PFSK-1 (cell line): ENCODE measurements around the gene APBB2.

ENCODE experiments used
- POLR2AphosphoS5 ChIP-seq: IDR thresholded peaks from 2 replicates; pipeline ENCODE4 v1.6.1; 2012; ENCODE audit warnings: low read depth, mild to moderate bottlenecking, control low read depth, low read length, moderate library complexity
- SIN3A ChIP-seq: IDR thresholded peaks from 2 replicates; pipeline ENCODE4 v1.6.1; 2012; ENCODE audit warnings: mild to moderate bottlenecking, low read length, moderate library complexity, borderline replicate concordance; ENCODE audit not compliant: insufficient read depth
- TAF1 ChIP-seq: IDR thresholded peaks from 2 replicates; pipeline ENCODE4 v1.6.1; 2012; ENCODE audit warnings: low read length, control low read depth, borderline replicate concordance; ENCODE audit not compliant: insufficient read depth
- TF ChIP-seq, protein P1 (sequence below), 2 experiments: IDR thresholded peaks; 2 replicates each; pipeline versions ENCODE4 v1.6.1 to v1.8.0; 2011 to 2012; ENCODE audit warnings: low read depth in 2 of 2, low read length in 2 of 2, control low read depth in 1 of 2, inconsistent platforms in 1 of 2, mild to moderate bottlenecking in 1 of 2, moderate library complexity in 1 of 2; ENCODE audit not compliant: insufficient read depth in 1 of 2

DNA sequence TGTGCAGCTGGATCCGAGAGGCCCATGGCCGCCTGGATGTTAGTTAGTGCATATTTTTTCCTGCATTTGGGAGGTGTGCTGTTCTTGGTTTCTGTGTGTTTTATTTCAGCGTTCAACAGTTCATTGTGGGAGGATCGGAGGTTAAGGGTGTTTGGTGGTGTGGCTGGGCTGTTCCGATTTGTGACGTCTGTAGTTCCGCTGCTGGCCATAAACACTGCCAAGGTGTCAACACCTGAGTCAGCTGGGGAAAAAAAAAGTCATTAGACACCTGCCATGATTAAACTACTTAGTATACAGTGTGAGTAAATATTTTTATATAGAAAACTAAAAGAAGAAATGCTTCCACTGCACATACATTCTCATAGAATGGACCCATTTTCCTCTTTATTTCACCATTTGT is 200.2 kb downstream of the APBB2 start:
- TF ChIP-seq POLR2AphosphoS5 (no peak), SIN3A (no peak), TAF1 (no peak)
- TF ChIP-seq, protein P1, sequence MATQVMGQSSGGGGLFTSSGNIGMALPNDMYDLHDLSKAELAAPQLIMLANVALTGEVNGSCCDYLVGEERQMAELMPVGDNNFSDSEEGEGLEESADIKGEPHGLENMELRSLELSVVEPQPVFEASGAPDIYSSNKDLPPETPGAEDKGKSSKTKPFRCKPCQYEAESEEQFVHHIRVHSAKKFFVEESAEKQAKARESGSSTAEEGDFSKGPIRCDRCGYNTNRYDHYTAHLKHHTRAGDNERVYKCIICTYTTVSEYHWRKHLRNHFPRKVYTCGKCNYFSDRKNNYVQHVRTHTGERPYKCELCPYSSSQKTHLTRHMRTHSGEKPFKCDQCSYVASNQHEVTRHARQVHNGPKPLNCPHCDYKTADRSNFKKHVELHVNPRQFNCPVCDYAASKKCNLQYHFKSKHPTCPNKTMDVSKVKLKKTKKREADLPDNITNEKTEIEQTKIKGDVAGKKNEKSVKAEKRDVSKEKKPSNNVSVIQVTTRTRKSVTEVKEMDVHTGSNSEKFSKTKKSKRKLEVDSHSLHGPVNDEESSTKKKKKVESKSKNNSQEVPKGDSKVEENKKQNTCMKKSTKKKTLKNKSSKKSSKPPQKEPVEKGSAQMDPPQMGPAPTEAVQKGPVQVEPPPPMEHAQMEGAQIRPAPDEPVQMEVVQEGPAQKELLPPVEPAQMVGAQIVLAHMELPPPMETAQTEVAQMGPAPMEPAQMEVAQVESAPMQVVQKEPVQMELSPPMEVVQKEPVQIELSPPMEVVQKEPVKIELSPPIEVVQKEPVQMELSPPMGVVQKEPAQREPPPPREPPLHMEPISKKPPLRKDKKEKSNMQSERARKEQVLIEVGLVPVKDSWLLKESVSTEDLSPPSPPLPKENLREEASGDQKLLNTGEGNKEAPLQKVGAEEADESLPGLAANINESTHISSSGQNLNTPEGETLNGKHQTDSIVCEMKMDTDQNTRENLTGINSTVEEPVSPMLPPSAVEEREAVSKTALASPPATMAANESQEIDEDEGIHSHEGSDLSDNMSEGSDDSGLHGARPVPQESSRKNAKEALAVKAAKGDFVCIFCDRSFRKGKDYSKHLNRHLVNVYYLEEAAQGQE (IDR thresholded peaks at IDR 0.05; ENCODE audit: insufficient read depth in 1 of 2, low read depth in 2 of 2, low read length in 2 of 2), result no peak
